ENCODE measurements around the gene COPS4.
"Not testable (repeated sequence)": the region's sequence is repeated elsewhere in the genome, so short reads cannot be mapped to it uniquely, and the experiment has no call there.

Gene COPS4

DNA sequence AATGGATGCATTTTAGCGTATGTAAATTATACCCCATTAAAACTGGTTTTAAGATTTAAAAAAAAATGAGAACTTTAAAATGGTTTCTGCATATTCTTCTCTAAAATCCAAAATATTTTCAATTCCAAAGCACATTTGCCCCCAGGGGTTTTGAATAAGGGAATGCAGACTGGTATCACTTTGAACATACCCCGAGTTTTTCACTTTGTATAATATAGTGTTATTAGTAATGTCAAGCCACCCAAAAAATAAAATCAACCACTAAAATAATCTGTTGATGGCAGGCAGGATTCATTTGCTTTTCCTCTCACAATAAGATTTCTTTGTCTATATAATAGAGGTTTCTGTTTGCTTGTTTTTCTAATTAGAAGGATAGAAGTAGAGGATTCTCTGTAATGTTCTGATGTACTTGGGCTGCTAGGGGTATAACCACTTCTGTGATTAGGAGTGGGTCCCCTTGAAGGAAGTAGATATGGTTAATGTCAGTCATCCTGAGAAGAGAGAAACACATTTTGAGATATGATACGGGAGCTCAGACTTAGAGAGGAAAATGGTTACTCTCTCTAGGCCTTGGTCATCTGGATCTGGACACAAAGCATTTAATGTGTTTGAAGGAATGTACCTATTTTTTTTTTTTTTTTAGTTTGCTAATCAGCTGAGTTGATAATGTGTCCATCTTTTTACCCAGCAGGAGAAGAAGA, 15.0 kb upstream of the COPS4 start:
- Histone ChIP-seq H2AFZ (ENCODE audit: insufficient read depth, low read length, poor library complexity) (no peak overlapping the region), H4K8ac (ENCODE audit: low read depth, low read length) (no peak overlapping the region), H2BK120ac (ENCODE audit: insufficient read depth, low read length, poor library complexity) (no peak overlapping the region), H3K27ac (ENCODE audit: low read depth, low read length) (no peak overlapping the region), H3K14ac (ENCODE audit: low read length) (no peak overlapping the region), H3K18ac (ENCODE audit: low read length) (no peak overlapping the region), H3K23ac (ENCODE audit: low read length) (no peak overlapping the region), H2AK5ac (ENCODE audit: low read length) (no peak overlapping the region), H4K12ac (ENCODE audit: low read depth, low read length) (no peak overlapping the region), H3K36me3 (ENCODE audit: control insufficient read depth in 1 of 2, insufficient read depth in 2 of 2, low read length in 2 of 2) (no peaks in the 10 kb centered on the region), H4K91ac (ENCODE audit: low read depth, low read length) (no peak overlapping the region), H3K9me3 (ENCODE audit: insufficient read depth, low read depth, low read length) (no peaks in the 10 kb centered on the region), H2BK12ac (ENCODE audit: low read length) (no peak overlapping the region), H2BK5ac (ENCODE audit: low read depth, low read length, poor library complexity) (no peak overlapping the region), H3K9ac (ENCODE audit: low read length) (no peak overlapping the region), H3K4ac (ENCODE audit: low read depth, low read length) (no peak overlapping the region), H3K79me1 (ENCODE audit: low read length) (no peaks in the 10 kb centered on the region), H3K4me1 (ENCODE audit: control insufficient read depth in 1 of 2, insufficient read depth in 2 of 2, low read length in 2 of 2) (no peaks in the 10 kb centered on the region), H3K4me3 (ENCODE audit: low read depth, low read length) (no peak overlapping the region), H3K27me3 (ENCODE audit: insufficient read depth, low read length) (no peaks in the 10 kb centered on the region), H3K4me2 (ENCODE audit: low read length) (no peak overlapping the region), H3K79me2 (ENCODE audit: control insufficient read depth, insufficient read depth, low read length, poor library complexity) (no peaks in the 10 kb centered on the region)
- peak; percentile 5 to 35 for DNase-seq
- WGBS (ENCODE audit: extremely low coverage, insufficient coverage, insufficient read length), result no CpG with 5 or more reads among the region's 3 CpGs

DNA sequence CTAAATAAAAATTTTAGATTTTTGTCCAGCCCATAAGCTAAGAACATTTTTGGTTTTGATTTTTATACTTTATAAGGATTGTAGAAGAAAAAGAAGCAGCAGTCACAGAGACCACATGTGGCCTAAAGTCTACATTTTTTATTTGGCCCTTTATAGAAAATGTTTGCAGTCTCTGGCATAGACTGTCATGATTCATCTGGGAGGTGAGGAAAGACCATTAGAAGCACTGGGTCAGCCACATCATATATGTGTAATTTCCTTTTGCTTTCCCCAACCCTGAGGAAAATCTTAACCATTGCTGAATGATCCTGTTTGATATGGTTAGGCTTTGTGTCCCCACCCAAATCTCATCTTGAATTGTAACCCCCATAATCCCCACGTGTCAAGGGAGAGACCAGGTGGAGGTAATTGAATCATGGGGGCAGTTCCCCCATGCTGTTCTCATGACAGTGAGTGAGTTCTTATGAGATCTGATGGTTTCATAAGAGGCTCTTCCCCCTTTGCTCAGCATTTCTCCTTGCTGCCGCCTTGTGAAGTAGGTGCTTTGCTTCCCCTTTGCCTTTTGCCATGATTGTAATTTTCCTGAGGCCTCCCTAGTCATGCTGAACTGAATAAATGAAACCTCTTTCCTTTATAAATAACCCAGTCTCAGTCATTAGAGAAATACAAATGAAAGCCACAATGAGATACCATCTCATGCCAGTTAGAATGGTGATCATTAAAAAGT, 12.1 kb upstream of the COPS4 start:
- WGBS (ENCODE audit: extremely low coverage, insufficient coverage, insufficient read length), result no CpG with 5 or more reads among the region's 2 CpGs
- no peak for DNase-seq
- H4K12ac ChIP-seq (ENCODE audit: low read depth, low read length), result no peak overlapping the region
- H2AFZ ChIP-seq (ENCODE audit: insufficient read depth, low read length, poor library complexity), result no peak overlapping the region
- H3K79me1 ChIP-seq (ENCODE audit: low read length), result no peaks in the 10 kb centered on the region
- no peak overlapping the region for H4K91ac ChIP-seq (ENCODE audit: low read depth, low read length)
- H3K4me2 ChIP-seq (ENCODE audit: low read length), result no peak overlapping the region
- H3K9ac ChIP-seq (ENCODE audit: low read length), result no peak overlapping the region
- no peaks in the 10 kb centered on the region for H3K9me3 ChIP-seq (ENCODE audit: insufficient read depth, low read depth, low read length)
- H2BK12ac ChIP-seq (ENCODE audit: low read length), result no peak overlapping the region
- no peak overlapping the region for H3K27ac ChIP-seq (ENCODE audit: low read depth, low read length)
- no peak overlapping the region for H4K8ac ChIP-seq (ENCODE audit: low read depth, low read length)
- H2BK5ac ChIP-seq (ENCODE audit: low read depth, low read length, poor library complexity), result no peak overlapping the region
- no peak overlapping the region for H2AK5ac ChIP-seq (ENCODE audit: low read length)
- no peak overlapping the region for H2BK120ac ChIP-seq (ENCODE audit: insufficient read depth, low read length, poor library complexity)
- no peak overlapping the region for H3K18ac ChIP-seq (ENCODE audit: low read length)
- no peaks in the 10 kb centered on the region for H3K79me2 ChIP-seq (ENCODE audit: control insufficient read depth, insufficient read depth, low read length, poor library complexity)
- no peaks in the 10 kb centered on the region for H3K4me1 ChIP-seq (ENCODE audit: control insufficient read depth in 1 of 2, insufficient read depth in 2 of 2, low read length in 2 of 2)
- no peak overlapping the region for H3K4me3 ChIP-seq (ENCODE audit: low read depth, low read length)
- no peaks in the 10 kb centered on the region for H3K36me3 ChIP-seq (ENCODE audit: control insufficient read depth in 1 of 2, insufficient read depth in 2 of 2, low read length in 2 of 2)
- no peaks in the 10 kb centered on the region for H3K27me3 ChIP-seq (ENCODE audit: insufficient read depth, low read length)
- H3K4ac ChIP-seq (ENCODE audit: low read depth, low read length), result no peak overlapping the region
- H3K14ac ChIP-seq (ENCODE audit: low read length), result no peak overlapping the region
- H3K23ac ChIP-seq (ENCODE audit: low read length), result no peak overlapping the region

DNA sequence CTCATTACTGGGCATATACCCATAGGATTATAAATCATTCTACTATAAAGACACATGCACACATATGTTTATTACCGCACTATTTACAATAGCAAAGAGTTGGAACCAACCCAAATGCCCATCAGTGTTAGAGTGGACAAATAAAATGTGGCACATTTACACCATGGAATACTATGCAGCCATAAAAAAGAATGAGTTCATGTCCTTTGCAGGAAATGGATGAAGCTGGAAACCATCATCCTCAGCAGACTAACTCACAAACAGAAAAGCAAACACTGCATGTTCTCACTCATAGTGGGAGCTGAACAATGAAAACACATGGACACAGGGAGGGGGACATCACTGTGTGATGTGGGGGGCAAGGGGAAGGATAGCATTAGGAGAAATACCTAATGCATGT, 11.4 kb upstream of the COPS4 start:
- not testable (repeated sequence) for H4K12ac ChIP-seq (ENCODE audit: low read depth, low read length); H3K4ac ChIP-seq (ENCODE audit: low read depth, low read length); H3K9me3 ChIP-seq (ENCODE audit: insufficient read depth, low read depth, low read length); H2BK120ac ChIP-seq (ENCODE audit: insufficient read depth, low read length, poor library complexity); H4K91ac ChIP-seq (ENCODE audit: low read depth, low read length); H2BK5ac ChIP-seq (ENCODE audit: low read depth, low read length, poor library complexity); H2BK12ac ChIP-seq (ENCODE audit: low read length); H2AK5ac ChIP-seq (ENCODE audit: low read length); H3K4me2 ChIP-seq (ENCODE audit: low read length); H3K27ac ChIP-seq (ENCODE audit: low read depth, low read length); H3K36me3 ChIP-seq (ENCODE audit: control insufficient read depth in 1 of 2, insufficient read depth in 2 of 2, low read length in 2 of 2); H3K4me1 ChIP-seq (ENCODE audit: control insufficient read depth in 1 of 2, insufficient read depth in 2 of 2, low read length in 2 of 2); H3K4me3 ChIP-seq (ENCODE audit: low read depth, low read length); H3K14ac ChIP-seq (ENCODE audit: low read length); H3K27me3 ChIP-seq (ENCODE audit: insufficient read depth, low read length); H3K18ac ChIP-seq (ENCODE audit: low read length); H3K23ac ChIP-seq (ENCODE audit: low read length); H3K79me1 ChIP-seq (ENCODE audit: low read length); H2AFZ ChIP-seq (ENCODE audit: insufficient read depth, low read length, poor library complexity); H3K79me2 ChIP-seq (ENCODE audit: control insufficient read depth, insufficient read depth, low read length, poor library complexity); DNase-seq; H3K9ac ChIP-seq (ENCODE audit: low read length); H4K8ac ChIP-seq (ENCODE audit: low read depth, low read length)
- no CpG with 5 or more reads among the region's 1 CpG for WGBS (ENCODE audit: extremely low coverage, insufficient coverage, insufficient read length)

DNA sequence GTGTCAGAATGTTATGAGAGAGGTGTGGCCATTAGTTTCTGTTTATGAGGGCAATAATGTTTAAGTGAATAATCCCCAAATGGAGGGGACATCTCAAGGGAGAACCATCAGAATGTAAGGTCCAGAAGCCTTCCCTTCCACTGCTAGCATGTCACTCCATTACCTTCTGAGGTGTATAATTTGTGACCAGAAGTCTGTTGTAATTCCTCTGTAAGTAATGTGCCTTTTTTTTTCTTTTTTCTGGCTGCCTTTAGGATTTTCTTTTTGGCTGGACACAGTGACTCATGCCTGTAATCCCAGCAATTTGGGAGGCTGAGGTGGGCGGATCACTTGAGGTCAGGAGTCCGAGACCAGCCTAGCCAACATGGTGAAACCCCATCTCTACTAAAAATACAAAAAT, 10.8 kb upstream of the COPS4 start:
- Histone ChIP-seq H3K14ac (ENCODE audit: low read length) (no peak overlapping the region), H3K4ac (ENCODE audit: low read depth, low read length) (no peak overlapping the region), H3K27ac (ENCODE audit: low read depth, low read length) (no peak overlapping the region), H2BK12ac (ENCODE audit: low read length) (no peak overlapping the region), H3K4me2 (ENCODE audit: low read length) (no peak overlapping the region), H2BK120ac (ENCODE audit: insufficient read depth, low read length, poor library complexity) (no peak overlapping the region), H3K4me3 (ENCODE audit: low read depth, low read length) (no peak overlapping the region), H3K79me2 (ENCODE audit: control insufficient read depth, insufficient read depth, low read length, poor library complexity) (no peaks in the 10 kb centered on the region), H4K12ac (ENCODE audit: low read depth, low read length) (no peak overlapping the region), H3K18ac (ENCODE audit: low read length) (no peak overlapping the region), H2AFZ (ENCODE audit: insufficient read depth, low read length, poor library complexity) (no peak overlapping the region), H3K27me3 (ENCODE audit: insufficient read depth, low read length) (no peaks in the 10 kb centered on the region), H3K79me1 (ENCODE audit: low read length) (no peaks in the 10 kb centered on the region), H4K8ac (ENCODE audit: low read depth, low read length) (no peak overlapping the region), H4K91ac (ENCODE audit: low read depth, low read length) (no peak overlapping the region), H3K9ac (ENCODE audit: low read length) (no peak overlapping the region), H2AK5ac (ENCODE audit: low read length) (no peak overlapping the region), H3K4me1 (ENCODE audit: control insufficient read depth in 1 of 2, insufficient read depth in 2 of 2, low read length in 2 of 2) (no peaks in the 10 kb centered on the region), H3K23ac (ENCODE audit: low read length) (no peak overlapping the region), H3K9me3 (ENCODE audit: insufficient read depth, low read depth, low read length) (no peaks in the 10 kb centered on the region), H2BK5ac (ENCODE audit: low read depth, low read length, poor library complexity) (no peak overlapping the region), H3K36me3 (ENCODE audit: control insufficient read depth in 1 of 2, insufficient read depth in 2 of 2, low read length in 2 of 2) (no peaks in the 10 kb centered on the region)
- DNase-seq, result no peak
- WGBS (ENCODE audit: extremely low coverage, insufficient coverage, insufficient read length), result no CpG with 5 or more reads among the region's 2 CpGs
